Nephron (organoid): Measurements from ENCODE around the gene TAF8.

Experiments used
- H3K27ac Mint-ChIP-seq, 3 experiments: 2 replicates each; pipeline ENCODE4 v1.8.0; 2020; ENCODE audit warnings: mixed read lengths in 3 of 3, mild to moderate bottlenecking in 2 of 3, moderate library complexity in 1 of 3
- H3K27me3 Mint-ChIP-seq: 2 replicates; pipeline ENCODE4 v1.8.0; 2021; ENCODE audit warnings: low read depth, mild to moderate bottlenecking, moderate library complexity, mixed read lengths
- H3K36me3 Mint-ChIP-seq: 2 replicates; pipeline ENCODE4 v1.8.0; 2020; ENCODE audit warnings: low read depth, mixed read lengths
- H3K4me1 Mint-ChIP-seq: 2 replicates; pipeline ENCODE4 v1.8.0; 2020; ENCODE audit warnings: mixed read lengths
- H3K4me3 Mint-ChIP-seq, 3 experiments: 2 replicates each; pipeline ENCODE4 v1.8.0; 2020; ENCODE audit warnings: mild to moderate bottlenecking in 3 of 3, mixed read lengths in 3 of 3, moderate library complexity in 2 of 3
- H3K9me3 Mint-ChIP-seq: 2 replicates; pipeline ENCODE4 v1.8.0; 2020; ENCODE audit warnings: mixed read lengths
- CTCF ChIP-seq, 3 experiments: fragments of 200-600 bp; sonication (generic); IDR thresholded peaks; one replicate each; pipeline ENCODE4 v1.5.0; 2021; ENCODE audit warnings: antibody characterized with exemption in 3 of 3; ENCODE audit not compliant: unreplicated experiment in 3 of 3

The TAF8 gene

DNA sequence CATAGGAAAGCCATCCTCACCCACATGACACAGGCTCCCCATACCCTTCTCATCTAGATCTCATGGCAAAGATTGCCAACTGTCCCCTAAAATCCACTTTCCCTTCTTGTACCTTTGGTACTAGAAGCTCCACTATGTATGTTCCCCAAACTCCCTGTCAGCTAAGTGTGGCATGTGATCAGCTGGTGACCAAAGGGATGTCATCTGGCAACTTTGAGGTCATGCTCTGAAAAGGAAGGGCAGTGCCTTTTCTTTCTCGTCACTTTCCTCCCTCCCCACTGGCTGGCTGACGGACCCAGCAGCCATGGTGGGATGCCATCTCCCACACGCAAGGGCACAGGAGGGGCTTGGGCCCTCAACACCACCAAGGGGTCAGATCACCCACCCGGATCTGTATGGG lies 23.8 kb upstream of the TAF8 start:
- H3K4me1 Mint-ChIP-seq = peaks cover 57% of the 10 kb centered on the region
- no peaks in the 10 kb centered on the region for H3K36me3 Mint-ChIP-seq
- no peak overlapping the region for H3K4me3 Mint-ChIP-seq
- H3K27ac Mint-ChIP-seq = peak overlapping the region in 1 of 3 experiments; percentile 42
- peaks cover 3% of the 10 kb centered on the region for H3K27me3 Mint-ChIP-seq
- H3K9me3 Mint-ChIP-seq = no peaks in the 10 kb centered on the region
- no peak for TF ChIP-seq CTCF (IDR thresholded peaks at IDR 0.05; ENCODE audit: unreplicated experiment in 3 of 3)

- no peaks in the 10 kb centered on the region for H3K36me3 Mint-ChIP-seq
- no peak overlapping the region for H3K4me3 Mint-ChIP-seq
- no peaks in the 10 kb centered on the region for H3K27me3 Mint-ChIP-seq
- H3K9me3 Mint-ChIP-seq = no peaks in the 10 kb centered on the region
- peaks cover 52% of the 10 kb centered on the region for H3K4me1 Mint-ChIP-seq
- no peak for TF ChIP-seq CTCF (IDR thresholded peaks at IDR 0.05; ENCODE audit: unreplicated experiment in 3 of 3)
- H3K27ac Mint-ChIP-seq = peak overlapping the region in 2 of 3 experiments; percentile 60 to 96
Measured at GRCh38 chr6:42028234-42029061, 21.9 kb upstream of the TAF8 start.

- Mint-ChIP-seq H3K27ac (peak overlapping the region; percentile 68 to 96 (median 96)), H3K4me1 (peaks cover 48% of the 10 kb centered on the region), H3K27me3 (no peaks in the 10 kb centered on the region), H3K4me3 (peak overlapping the region in 1 of 3 experiments; percentile 42), H3K9me3 (no peaks in the 10 kb centered on the region), H3K36me3 (no peaks in the 10 kb centered on the region)
- TF ChIP-seq CTCF (IDR thresholded peaks at IDR 0.05; ENCODE audit: unreplicated experiment in 3 of 3) = no peak
Measured at GRCh38 chr6:42029062-42029685, 21.1 kb upstream of the TAF8 start.

DNA sequence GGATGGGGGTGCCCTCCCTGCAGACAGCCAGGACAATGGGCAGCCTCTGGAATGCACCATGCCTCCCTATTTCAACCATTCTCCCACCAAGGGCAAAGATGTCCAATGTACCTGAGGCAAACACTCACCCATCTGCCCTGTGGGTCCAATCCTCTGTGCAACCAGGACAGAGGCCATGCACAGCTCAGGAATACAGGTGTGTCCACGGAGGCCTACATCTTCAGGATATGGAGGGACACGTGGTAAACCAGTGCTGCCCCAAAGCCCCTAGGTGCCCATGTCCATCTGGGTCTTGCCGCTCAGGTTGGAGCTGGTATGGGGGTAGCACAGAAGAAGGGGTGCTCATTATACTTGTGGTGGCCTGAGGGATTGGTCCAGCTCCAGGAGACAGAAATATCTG lies 20.4 kb upstream of the TAF8 start:
- no peak for TF ChIP-seq CTCF (IDR thresholded peaks at IDR 0.05; ENCODE audit: unreplicated experiment in 3 of 3)
- Mint-ChIP-seq H3K27me3 (no peaks in the 10 kb centered on the region), H3K9me3 (no peaks in the 10 kb centered on the region), H3K4me3 (no peak overlapping the region), H3K4me1 (peaks cover 51% of the 10 kb centered on the region), H3K36me3 (no peaks in the 10 kb centered on the region), H3K27ac (peak overlapping the region; percentile 93 to 97 (median 96))

GRCh38 chr6:42030585-42031506 lies 19.5 kb upstream of the TAF8 start:
- no peak for TF ChIP-seq CTCF (IDR thresholded peaks at IDR 0.05; ENCODE audit: unreplicated experiment in 3 of 3)
- Mint-ChIP-seq H3K36me3 (no peaks in the 10 kb centered on the region), H3K9me3 (no peaks in the 10 kb centered on the region), H3K4me3 (peak overlapping the region in 2 of 3 experiments; percentile 29 to 51), H3K27ac (peak overlapping the region; percentile 93 to 97 (median 96)), H3K4me1 (peaks cover 53% of the 10 kb centered on the region), H3K27me3 (no peaks in the 10 kb centered on the region)
